ENCODE measurements around the gene STAMBP.

STAMBP gene

GRCh38 chr2:73832930-73833329 lies 4.2 kb downstream of the STAMBP start:
- TF ChIP-seq CTCF (IDR thresholded peaks at IDR 0.05; ENCODE audit: low read depth, low read length, missing control alignments) = no peak
- no peak overlapping the region for H3K4me3 ChIP-seq (ENCODE audit: low read depth, low read length)
- DNase-seq (ENCODE audit: low read depth) = no peak
- in situ Hi-C loops (cut with HindIII; ENCODE audit: low sequenced_read_pairs) = no loop called here

GRCh38 chr2:73836141-73836943 lies 7.6 kb downstream of the STAMBP start:
- no peak for TF ChIP-seq CTCF (IDR thresholded peaks at IDR 0.05; ENCODE audit: low read depth, low read length, missing control alignments)
- H3K4me3 ChIP-seq (ENCODE audit: low read depth, low read length) = no peak overlapping the region
- in situ Hi-C loops (cut with HindIII; ENCODE audit: low sequenced_read_pairs) = no loop called here
- no peak for DNase-seq (ENCODE audit: low read depth)

- no peak for TF ChIP-seq CTCF (IDR thresholded peaks at IDR 0.05; ENCODE audit: low read depth, low read length, missing control alignments)
- no peak for DNase-seq (ENCODE audit: low read depth)
- H3K4me3 ChIP-seq (ENCODE audit: low read depth, low read length) = no peak overlapping the region
- in situ Hi-C loops (cut with HindIII; ENCODE audit: low sequenced_read_pairs) = no loop called here
Observed at GRCh38 chr2:73837847-73838585, 9.3 kb downstream of the STAMBP start.

- DNase-seq (ENCODE audit: low read depth) = no peak
- TF ChIP-seq CTCF (IDR thresholded peaks at IDR 0.05; ENCODE audit: low read depth, low read length, missing control alignments) = no peak
- H3K4me3 ChIP-seq (ENCODE audit: low read depth, low read length) = no peak overlapping the region
- in situ Hi-C loops (cut with HindIII; ENCODE audit: low sequenced_read_pairs) = no loop called here
Observed at GRCh38 chr2:73838889-73839534, 10.3 kb downstream of the STAMBP start.

- H3K4me3 ChIP-seq (ENCODE audit: low read depth, low read length) = no peak overlapping the region
- in situ Hi-C loops (cut with HindIII; ENCODE audit: low sequenced_read_pairs) = loop anchor here (10.0 kb wide), 1 partner anchor 65 kb away; no protein-coding TSS in a partner anchor
- no peak for DNase-seq (ENCODE audit: low read depth)
- TF ChIP-seq CTCF (IDR thresholded peaks at IDR 0.05; ENCODE audit: low read depth, low read length, missing control alignments) = no peak
Observed at GRCh38 chr2:73839653-73840411, 11.1 kb downstream of the STAMBP start.
